PC-9 (cell line): ENCODE results near the gene SKP2. TPM values are rescaled to one million over a fixed set of nuclear protein-coding genes. Genes with fewer than 3 reads are reported as not detected.

Source experiments
- BruUV-seq: library from RNA; stranded (reverse); fragments of 400-500 nt; replicated peaks from 2 replicates; lab custom pipeline; 2021; lab: Mats Ljungman, UMichigan
- CTCF ChIA-PET: fragments of 300-600 bp; sonication (Branson Sonifier 250); formaldehyde crosslinking; loops from one replicate; lab custom pipeline; 2022; ENCODE audit warnings: antibody characterized with exemption; lab: Charles Lee
- POLR2A ChIA-PET: fragments of 300-600 bp; sonication (Branson Sonifier 250); formaldehyde crosslinking; loops from one replicate; lab custom pipeline; 2022; ENCODE audit warnings: antibody characterized with exemption; ENCODE audit not compliant: unreplicated experiment; lab: Charles Lee
- DNase-seq, 2 experiments: peaks; one replicate each; pipeline versions ENCODE4 v3.0.0 to v3.0.0-alpha.2; 2015 to 2022; ENCODE audit warnings: mixed read lengths in 1 of 2
- H2AFZ ChIP-seq: fragments of 200-600 bp; sonication (generic); 2 replicates; pipeline ENCODE4 v1.8.1; 2017; ENCODE audit warnings: antibody characterized with exemption
- H3F3A ChIP-seq: fragments of 200-600 bp; sonication (generic); 2 replicates; pipeline ENCODE4 v1.8.1; 2017; ENCODE audit warnings: antibody characterized with exemption, mild to moderate bottlenecking, low read depth; ENCODE audit not compliant: insufficient read depth
- H3K27ac ChIP-seq: fragments of 200-600 bp; sonication (generic); 2 replicates; pipeline ENCODE4 v1.6.1; 2016; ENCODE audit warnings: mixed run types
- H3K27me3 ChIP-seq: fragments of 200-600 bp; sonication (generic); 2 replicates; pipeline ENCODE4 v1.6.1; 2016; ENCODE audit warnings: low read depth, mixed run types; ENCODE audit not compliant: insufficient read depth
- H3K36me3 ChIP-seq: fragments of 200-600 bp; sonication (generic); 2 replicates; pipeline ENCODE4 v1.6.1; 2016; ENCODE audit warnings: low read depth, mixed run types
- H3K4me1 ChIP-seq: fragments of 200-600 bp; sonication (generic); replicated peaks from 2 replicates; pipeline ENCODE4 v1.6.1; 2016; ENCODE audit warnings: mixed run types; ENCODE audit not compliant: insufficient read depth
- H3K4me2 ChIP-seq: fragments of 200-600 bp; sonication (generic); 2 replicates; pipeline ENCODE4 v1.6.1; 2017; ENCODE audit warnings: mixed run types
- H3K4me3 ChIP-seq: fragments of 200-600 bp; sonication (generic); 2 replicates; pipeline ENCODE4 v1.6.1; 2016; ENCODE audit warnings: mixed run types
- H3K79me2 ChIP-seq: fragments of 200-600 bp; sonication (generic); 2 replicates; pipeline ENCODE4 v1.6.1; 2017; ENCODE audit warnings: low read depth, mixed run types
- H3K9me2 ChIP-seq: fragments of 200-600 bp; sonication (generic); 2 replicates; pipeline ENCODE4 v1.8.1; 2017; ENCODE audit warnings: mild to moderate bottlenecking; ENCODE audit not compliant: insufficient read depth
- H3K9me3 ChIP-seq: fragments of 200-600 bp; sonication (generic); 2 replicates; pipeline ENCODE4 v1.8.1; 2016; ENCODE audit warnings: low read depth; ENCODE audit not compliant: insufficient read depth
- H4K20me1 ChIP-seq: fragments of 200-600 bp; sonication (generic); 2 replicates; pipeline ENCODE4 v1.8.1; 2017; ENCODE audit not compliant: insufficient read depth
- EZH2 ChIP-seq: fragments of 200-600 bp; sonication (generic); IDR thresholded peaks from 2 replicates; pipeline ENCODE4 v1.8.0; 2017; ENCODE audit warnings: antibody characterized with exemption, low read depth
- intact Hi-C: fragments of 100-400 bp; cut with micrococcal nuclease; formaldehyde crosslinking; loops from one replicate; pipeline ENCODE4 v1.10.0; 2022; ENCODE audit not compliant: unreplicated experiment
- total RNA-seq: library from RNA; stranded (reverse); gene quantifications from 2 replicates; pipeline ENCODE4 v1.2.3, GENCODE V29; 2021
- TF ChIP-seq, protein P1 (sequence below): fragments of 200-600 bp; sonication (generic); conservative IDR thresholded peaks from 2 replicates; pipeline ENCODE4 v1.6.1; 2017; ENCODE audit warnings: mixed run types, antibody characterized with exemption, mild to moderate bottlenecking, moderate library complexity

The SKP2 gene
- total RNA-seq, 1 experiment from 2014 or later = 153 TPM

DNA sequence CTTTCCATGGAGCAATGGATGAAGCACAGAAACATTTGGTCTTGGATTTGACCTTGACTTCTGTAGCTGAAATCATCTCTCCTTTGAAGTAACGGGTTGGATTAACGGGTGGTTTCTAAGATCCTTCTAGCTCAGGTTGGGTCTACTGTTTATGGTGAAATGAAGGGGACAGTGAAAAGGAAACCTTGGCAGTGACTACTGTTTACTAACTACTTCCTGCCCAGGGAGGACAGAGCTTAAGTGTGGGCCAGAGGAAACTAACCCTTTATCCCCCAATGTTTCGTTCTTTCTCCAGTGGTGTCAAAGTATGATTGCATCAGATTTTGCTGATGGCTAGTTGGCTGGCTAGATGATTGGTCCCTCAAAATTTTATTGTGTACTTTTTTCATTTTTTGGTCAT, 22.2 kb downstream of the SKP2 start:
- Histone ChIP-seq H3K27ac (no peak overlapping the region), H3K4me1 (no peaks in the 10 kb centered on the region), H3K79me2 (no peaks in the 10 kb centered on the region), H3K4me3 (no peak overlapping the region), H3K9me2 (no peaks in the 10 kb centered on the region), H3K36me3 (peaks cover 65% of the 10 kb centered on the region), H3K9me3 (no peaks in the 10 kb centered on the region), H3F3A (peaks cover 7% of the 10 kb centered on the region; the same call in 1 of the 2 replicates), H4K20me1 (no peaks in the 10 kb centered on the region; the same call in 1 of the 2 replicates), H3K27me3 (no peaks in the 10 kb centered on the region), H2AFZ (no peak overlapping the region), H3K4me2 (no peak overlapping the region)
- no TSS peak for BruUV-seq
- TF ChIP-seq, protein P1, sequence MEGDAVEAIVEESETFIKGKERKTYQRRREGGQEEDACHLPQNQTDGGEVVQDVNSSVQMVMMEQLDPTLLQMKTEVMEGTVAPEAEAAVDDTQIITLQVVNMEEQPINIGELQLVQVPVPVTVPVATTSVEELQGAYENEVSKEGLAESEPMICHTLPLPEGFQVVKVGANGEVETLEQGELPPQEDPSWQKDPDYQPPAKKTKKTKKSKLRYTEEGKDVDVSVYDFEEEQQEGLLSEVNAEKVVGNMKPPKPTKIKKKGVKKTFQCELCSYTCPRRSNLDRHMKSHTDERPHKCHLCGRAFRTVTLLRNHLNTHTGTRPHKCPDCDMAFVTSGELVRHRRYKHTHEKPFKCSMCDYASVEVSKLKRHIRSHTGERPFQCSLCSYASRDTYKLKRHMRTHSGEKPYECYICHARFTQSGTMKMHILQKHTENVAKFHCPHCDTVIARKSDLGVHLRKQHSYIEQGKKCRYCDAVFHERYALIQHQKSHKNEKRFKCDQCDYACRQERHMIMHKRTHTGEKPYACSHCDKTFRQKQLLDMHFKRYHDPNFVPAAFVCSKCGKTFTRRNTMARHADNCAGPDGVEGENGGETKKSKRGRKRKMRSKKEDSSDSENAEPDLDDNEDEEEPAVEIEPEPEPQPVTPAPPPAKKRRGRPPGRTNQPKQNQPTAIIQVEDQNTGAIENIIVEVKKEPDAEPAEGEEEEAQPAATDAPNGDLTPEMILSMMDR = no peak
- ChIA-PET POLR2A (no interaction called here), CTCF (no interaction called here)
- intact Hi-C loops = loop anchor here (2.0 kb wide), 1 partner anchor 13 kb away; no protein-coding TSS in a partner anchor
- DNase-seq = no peak

DNA sequence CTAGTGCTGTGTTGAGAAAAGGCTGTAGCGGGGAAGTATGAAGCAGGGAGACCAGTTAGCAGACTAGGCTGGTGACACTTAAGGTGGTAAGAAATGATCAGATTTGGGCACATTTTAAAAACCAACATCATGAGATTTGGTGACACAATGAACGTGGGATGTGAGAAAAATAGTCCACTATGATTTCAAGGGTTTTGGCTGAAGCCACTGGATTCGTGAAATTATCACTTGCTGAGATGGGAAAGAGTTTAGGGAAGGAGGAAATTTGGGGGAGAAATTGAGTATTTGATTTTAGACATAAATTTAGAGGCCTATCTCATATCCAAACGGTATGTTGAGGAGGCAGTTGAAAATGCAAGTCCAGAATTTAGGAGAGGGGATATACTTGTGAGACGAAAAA, 23.1 kb downstream of the SKP2 start:
- CTCF ChIA-PET = no interaction called here
- no peaks in the 10 kb centered on the region for H3K9me2 ChIP-seq
- intact Hi-C loops = loop anchor here (2.0 to 5.0 kb wide), 3 partner anchors 14 to 517 kb away; no protein-coding TSS in a partner anchor
- H4K20me1 ChIP-seq = no peaks in the 10 kb centered on the region; the same call in 1 of the 2 replicates
- no peaks in the 10 kb centered on the region for H3K79me2 ChIP-seq
- no peak overlapping the region for H3K27ac ChIP-seq
- no peaks in the 10 kb centered on the region for H3K9me3 ChIP-seq
- TF ChIP-seq EZH2 = no peak
- TF ChIP-seq, protein P1 = no peak
- H3K36me3 ChIP-seq = peaks cover 70% of the 10 kb centered on the region
- no peak overlapping the region for H3K4me3 ChIP-seq
- POLR2A ChIA-PET = no interaction called here
- H3K4me2 ChIP-seq = no peak overlapping the region
- H2AFZ ChIP-seq = no peak overlapping the region
- no peaks in the 10 kb centered on the region for H3K27me3 ChIP-seq
- BruUV-seq = no TSS peak
- H3K4me1 ChIP-seq = no peaks in the 10 kb centered on the region
- DNase-seq = no peak
- peaks cover 7% of the 10 kb centered on the region; the same call in 1 of the 2 replicates for H3F3A ChIP-seq

DNA sequence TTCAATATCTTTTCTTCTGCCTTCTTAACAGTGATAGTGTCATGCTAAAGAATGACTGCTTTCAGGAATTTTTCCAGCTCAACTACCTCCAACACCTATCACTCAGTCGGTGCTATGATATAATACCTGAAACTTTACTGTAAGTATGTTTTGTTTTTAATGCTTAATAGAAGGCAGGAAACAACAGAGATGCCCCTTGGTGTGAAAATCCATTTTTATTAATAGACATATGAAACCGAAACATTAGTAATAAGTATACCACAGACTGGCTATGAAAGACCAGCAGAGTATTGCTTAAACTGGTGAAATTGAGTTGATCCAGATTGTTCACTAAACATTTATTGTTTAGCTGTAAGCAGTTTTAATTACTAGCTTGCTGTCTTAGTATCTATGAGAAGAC, 25.2 kb downstream of the SKP2 start:
- ChIA-PET POLR2A (no interaction called here), CTCF (interaction anchor here (0.5 to 1.7 kb wide), 7 partner anchors 8 to 869 kb away, joined by 3 to 8 read pairs (median 3); partner anchors contain the start of gene NADK2)
- no peaks in the 10 kb centered on the region for H3K27me3 ChIP-seq
- H3K36me3 ChIP-seq = peaks cover 69% of the 10 kb centered on the region
- H3K4me3 ChIP-seq = no peak overlapping the region
- H3K9me3 ChIP-seq = no peaks in the 10 kb centered on the region
- no peak overlapping the region for H3K27ac ChIP-seq
- H2AFZ ChIP-seq = no peak overlapping the region
- no peak for DNase-seq
- H3K4me2 ChIP-seq = no peak overlapping the region
- no peak for TF ChIP-seq EZH2
- TF ChIP-seq, protein P1 = no peak
- no peaks in the 10 kb centered on the region for H3K79me2 ChIP-seq
- H4K20me1 ChIP-seq = no peaks in the 10 kb centered on the region
- intact Hi-C loops = loop anchor here (5.0 kb wide), 2 partner anchors 220 to 515 kb away; no protein-coding TSS in a partner anchor
- H3K9me2 ChIP-seq = no peaks in the 10 kb centered on the region
- peaks cover 7% of the 10 kb centered on the region; the same call in 1 of the 2 replicates for H3F3A ChIP-seq
- BruUV-seq = no TSS peak
- H3K4me1 ChIP-seq = no peaks in the 10 kb centered on the region
